Measurements from ENCODE around the gene CDC25B. TPM values are rescaled to one million over a fixed set of nuclear protein-coding genes. Genes with fewer than 3 reads are reported as not detected.

Gene CDC25B
- total RNA-seq, 1 donor from 2014 or later, result 51.9 TPM

DNA sequence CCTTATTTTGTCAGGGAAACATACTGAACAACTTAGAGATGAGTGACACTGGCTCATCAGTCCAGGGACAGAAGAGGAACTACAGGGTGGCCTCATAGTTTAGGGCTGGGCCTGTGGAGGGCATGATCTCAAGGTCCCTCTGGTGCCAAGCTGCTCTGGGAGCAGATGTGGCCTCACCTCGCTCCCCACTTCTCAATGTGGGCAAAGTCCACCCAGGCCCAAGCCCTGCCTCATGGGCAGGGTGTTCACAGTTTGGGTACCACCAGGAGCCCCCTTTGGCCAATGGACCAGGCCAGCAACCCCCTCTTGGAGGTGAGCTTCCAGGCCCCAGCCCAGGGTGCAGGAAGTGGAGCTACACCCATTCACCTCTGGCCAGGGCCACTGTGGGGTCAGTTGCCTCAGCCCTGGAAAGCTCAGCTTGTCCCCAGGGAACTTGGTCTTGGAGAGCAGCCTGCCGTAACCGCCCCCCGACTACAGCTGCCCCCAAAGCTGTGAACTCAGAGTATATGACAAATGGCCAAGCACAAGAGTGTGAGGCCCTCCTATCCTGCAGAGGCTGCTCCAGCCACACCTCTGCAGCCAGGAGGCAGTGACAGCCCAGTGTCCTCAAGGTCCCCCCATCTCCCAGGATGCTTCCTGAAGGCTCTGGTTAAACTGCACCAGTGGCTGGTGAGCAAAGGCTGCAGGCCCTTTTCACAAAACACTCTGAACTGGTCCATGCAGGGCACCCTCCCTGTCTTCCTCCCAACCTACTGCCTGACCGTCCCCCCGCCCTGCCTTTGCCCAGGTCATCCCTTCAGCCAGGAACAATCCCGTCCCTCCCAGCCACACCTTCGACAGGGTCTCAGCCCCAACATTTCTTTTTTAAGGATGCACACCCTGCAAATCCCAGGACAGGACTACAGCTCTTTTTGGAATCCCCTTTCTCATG lies 32.2 kb upstream of the CDC25B start:
- DNase-seq (ENCODE audit: extremely low read depth, low read depth, low spot score), result no peak

DNA sequence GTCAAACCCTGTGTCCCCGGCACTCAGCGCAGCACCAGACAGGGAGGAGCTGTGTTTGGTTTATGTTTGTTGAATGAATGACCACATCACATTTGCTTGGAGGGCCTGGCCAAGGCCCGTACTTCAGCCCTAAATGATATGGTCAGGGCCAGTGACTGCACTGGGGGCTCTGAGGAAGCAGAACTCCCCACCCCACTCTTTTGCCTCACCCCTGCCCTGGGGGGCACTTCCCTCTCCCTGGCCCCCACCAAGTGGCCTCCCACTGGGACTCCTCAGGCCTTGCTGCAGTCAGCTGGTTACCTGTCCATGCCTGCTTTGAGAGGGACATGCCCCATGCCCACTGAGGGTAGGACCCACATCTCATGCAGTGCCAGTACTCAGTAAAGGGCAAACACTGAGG lies 31.5 kb upstream of the CDC25B start:
- no peak for DNase-seq (ENCODE audit: extremely low read depth, low read depth, low spot score)

DNA sequence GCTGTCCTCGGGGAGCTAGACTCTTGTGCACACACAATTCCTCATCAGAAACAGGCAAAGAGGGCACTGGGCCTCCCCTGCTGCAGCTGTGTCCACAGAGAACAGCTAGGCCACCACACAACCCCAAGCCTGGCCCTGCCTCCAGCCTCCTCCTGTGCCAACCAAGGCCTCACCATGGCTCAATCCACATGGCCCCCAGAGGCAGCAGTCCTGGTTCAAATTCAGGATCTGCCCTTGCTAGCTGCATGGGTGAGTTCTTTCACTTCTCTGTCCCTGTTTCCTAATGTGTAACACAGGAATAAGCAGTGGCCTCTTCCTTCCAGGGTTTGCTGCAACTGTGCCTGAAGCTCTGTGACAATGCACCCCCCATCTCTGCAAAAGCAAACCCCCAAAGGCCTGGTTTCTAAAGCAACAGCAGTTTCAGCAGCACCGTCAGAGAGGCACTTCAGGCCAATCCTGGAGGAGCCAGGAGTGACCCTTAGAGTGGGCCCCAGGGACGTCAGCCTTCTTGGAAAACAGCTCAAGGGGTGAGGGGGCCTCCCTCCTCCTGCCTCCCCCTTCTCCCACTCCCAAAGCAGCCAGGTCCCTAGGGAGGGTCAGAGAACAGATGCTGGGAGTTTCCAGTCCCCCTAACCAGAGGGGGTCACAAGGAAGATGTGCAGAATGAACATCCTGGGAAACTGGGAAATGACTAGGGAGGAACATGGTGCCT lies 30.8 kb upstream of the CDC25B start:
- DNase-seq (ENCODE audit: extremely low read depth, low read depth, low spot score), result no peak

DNA sequence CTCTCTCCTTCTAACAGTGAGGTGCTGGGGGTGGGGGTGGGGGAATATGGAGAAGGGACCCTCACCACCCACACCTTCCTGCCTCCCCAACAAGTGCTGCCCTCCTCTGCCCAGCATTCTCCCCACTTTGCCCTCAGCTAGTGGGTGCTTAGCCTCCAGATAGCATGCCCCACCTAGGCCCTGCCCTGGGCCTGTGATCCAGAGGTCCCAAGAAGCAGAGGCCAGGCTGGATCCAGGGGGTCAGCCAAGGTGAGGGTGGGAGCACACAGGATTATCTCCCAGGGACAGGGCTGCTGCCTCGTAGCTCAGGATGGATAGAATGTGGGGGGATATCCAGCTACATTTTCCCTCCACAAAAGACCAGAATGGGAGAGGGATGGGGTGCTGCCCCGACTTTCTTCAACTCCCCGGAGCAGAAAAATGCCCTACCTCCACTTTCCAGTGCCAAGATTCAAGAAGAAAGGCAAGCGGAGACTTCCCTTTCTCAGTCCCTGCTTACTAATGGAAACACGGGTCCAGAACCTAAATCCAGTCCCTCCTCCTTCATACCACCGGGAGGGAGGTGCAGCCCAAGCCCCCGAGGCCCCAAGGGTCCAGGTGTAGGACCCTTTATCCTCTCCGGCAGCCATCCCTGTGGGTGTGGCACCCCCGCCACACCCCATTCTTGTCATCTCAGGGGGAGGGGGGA lies 29.5 kb upstream of the CDC25B start:
- DNase-seq (ENCODE audit: extremely low read depth, low read depth, low spot score), result no peak

DNA sequence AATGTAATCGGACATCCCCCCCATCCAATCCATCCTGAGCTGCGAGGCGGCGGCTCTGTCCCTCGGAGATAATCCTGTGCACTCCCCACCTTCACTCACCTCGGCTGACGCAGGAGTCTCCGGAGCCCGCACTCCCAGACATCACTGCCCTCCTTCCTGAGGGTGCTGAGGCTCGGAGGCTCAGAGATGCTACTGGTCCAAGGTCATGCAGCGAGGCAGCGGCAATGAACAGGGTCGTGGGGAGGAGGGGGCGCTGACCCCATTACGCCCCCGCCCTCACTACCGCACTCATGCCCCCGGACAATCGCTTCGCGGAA lies 29.0 kb upstream of the CDC25B start:
- DNase-seq (ENCODE audit: extremely low read depth, low read depth, low spot score), result no peak

DNA sequence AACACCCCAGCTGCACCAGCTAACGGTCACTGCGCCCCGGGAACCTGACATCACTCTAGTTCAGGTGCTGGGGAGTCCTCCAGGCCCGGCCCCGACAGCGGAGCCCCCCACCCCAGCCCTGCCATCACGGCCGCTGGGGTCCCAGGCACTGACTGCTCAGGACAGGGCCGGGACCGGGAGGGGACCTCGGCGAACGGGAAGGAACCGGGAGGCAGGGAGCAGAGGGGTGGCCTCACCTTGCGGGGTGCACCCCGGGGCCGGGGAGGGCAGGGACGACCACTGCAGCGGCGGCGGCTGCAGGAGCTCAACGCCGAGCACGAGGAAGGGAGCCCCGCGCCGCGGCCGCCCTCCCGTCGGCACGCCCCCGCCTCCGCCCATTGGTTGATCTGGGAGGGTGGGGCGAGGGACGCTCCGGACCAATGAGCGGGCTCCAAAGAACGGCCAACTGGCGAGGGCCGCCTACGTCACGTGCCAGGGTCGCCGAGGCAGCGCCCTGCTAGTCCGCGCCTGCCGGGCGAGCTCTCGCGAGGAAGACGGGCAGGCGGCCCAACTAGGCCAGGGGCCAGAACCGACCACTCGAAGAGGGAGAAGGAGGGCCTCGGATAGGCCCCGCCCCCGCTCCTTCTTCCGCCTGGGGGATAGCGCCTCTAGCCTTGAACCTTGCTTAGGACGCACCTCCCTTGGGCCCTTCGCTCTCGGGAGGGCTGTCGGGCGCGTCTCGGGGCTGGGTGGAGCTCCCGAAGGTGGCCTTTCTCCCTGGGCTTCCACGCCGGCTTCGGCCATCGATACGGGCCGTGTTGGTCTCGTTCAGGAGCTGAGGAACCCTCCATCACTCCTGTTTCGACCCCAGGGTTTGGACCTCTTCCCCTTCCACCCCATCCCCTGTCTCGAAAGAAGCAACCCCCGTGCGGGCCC lies 28.4 kb upstream of the CDC25B start, which contains the start of gene ADISSP:
Gene ADISSP (minus strand): TSS at position 327 of the 915 bp plus-strand sequence. CDS start 7,653 bp downstream, outside the sequence.
- peak; percentile 69 for DNase-seq (ENCODE audit: extremely low read depth, low read depth, low spot score)

DNA sequence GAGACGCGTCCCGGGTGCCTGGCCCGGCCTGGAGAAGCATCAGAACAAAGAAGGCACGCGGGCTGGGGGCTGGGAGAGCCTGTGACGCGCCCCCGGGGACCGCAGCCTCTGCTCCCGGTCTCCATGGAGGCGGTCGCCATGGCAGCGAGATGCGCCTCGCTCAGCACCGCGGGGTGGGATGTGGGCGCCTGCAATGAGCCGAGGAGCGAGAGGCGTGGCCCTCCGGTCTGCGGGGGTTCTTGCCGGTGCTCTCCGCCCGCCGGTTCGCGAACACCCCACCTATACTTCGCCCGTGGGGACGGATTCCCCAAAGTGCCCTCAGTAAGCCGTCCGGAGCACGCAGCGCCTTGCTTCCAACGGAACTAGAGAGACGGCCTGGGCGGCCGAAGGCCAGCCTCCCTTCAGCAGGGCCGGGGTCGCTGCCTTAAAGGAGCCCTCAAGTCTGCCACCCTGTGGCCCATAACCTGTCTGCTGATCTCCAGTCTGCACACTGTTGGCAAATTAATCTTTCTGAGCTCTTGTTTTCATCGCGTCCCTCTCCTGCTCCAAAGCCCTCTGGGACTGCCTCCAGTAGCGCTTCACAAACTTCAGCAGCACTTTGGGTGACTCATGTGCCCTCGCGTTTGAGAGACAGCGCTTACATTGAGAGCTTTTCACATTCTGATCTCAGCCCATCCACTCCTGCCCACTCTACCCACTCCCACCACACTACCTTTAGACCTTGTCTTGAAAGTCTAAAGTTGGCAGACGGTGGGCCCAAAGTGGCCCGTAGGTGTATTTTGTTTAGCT lies 27.6 kb upstream of the CDC25B start:
- no peak for DNase-seq (ENCODE audit: extremely low read depth, low read depth, low spot score)

DNA sequence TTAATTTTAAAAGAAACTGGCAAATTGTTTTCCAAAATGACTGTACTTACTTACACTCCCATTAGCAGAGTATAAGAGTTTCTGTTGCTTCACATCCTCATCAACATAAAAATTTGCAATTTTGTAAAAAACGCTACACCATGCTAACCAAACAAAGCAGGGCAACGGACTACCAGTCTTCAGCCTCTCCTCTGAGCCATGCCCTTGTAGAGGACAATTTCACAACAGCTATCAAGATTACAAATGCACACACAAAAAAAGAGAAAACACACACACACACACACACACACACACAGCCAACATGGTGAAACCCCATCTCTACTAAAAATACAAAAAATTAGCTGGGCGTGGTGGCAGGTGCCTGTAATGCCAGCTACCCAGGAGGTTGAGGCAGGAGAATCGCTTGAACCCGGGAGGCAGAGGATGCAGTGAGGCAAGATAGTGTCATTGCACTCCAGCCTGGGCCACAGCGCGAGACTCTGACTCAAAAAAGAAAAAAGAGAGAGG lies 24.5 kb upstream of the CDC25B start:
- DNase-seq (ENCODE audit: extremely low read depth, low read depth, low spot score), result no peak

DNA sequence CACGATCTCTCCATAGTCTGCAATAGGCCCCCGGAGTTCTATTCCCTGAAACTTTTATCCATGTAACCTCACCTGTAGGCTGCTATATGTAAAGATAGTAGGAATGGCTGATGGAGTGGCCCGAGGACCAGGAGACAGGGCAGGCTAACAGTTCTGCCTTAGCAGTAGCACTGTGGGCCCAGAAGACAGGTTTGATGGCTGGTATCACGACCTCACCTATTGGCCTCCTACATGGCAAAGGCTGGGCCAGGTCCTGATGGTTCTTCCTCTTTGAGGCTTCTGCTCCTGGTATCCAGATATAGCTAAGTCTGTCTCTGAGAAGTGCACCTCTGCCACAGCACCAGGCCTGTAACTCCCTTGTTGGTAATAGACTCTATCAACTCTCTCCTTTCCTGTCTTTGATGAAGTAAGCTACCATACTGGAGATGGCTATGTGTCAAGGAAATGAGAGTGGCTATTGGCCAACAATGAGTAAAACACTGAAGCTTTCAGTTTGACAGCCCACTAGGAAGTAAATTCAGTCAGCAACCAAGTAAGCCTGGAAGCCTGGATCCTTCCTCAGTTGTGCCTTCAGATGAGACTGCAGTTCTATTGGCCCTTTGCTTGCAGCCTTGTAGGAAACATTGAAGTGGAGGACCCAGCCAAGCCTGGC lies 20.5 kb upstream of the CDC25B start:
- no peak for DNase-seq (ENCODE audit: extremely low read depth, low read depth, low spot score)

DNA sequence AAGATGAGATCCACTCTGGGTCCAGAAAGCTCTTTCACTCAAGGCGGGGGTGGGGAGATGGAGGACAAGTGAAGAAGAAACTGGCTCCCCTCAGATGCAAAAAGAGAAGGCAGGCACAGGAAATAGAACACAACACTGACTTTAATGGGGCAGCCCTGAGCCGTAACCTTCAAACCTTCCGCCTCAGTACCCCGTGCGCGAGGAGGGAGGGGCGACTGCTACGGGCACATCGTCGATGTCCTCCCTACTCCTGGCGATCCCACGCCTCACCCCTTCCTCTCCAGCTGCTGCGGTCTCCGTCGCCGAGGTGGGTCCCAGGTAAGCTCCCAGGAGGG lies 18.8 kb upstream of the CDC25B start:
- DNase-seq (ENCODE audit: extremely low read depth, low read depth, low spot score), result no peak

DNA sequence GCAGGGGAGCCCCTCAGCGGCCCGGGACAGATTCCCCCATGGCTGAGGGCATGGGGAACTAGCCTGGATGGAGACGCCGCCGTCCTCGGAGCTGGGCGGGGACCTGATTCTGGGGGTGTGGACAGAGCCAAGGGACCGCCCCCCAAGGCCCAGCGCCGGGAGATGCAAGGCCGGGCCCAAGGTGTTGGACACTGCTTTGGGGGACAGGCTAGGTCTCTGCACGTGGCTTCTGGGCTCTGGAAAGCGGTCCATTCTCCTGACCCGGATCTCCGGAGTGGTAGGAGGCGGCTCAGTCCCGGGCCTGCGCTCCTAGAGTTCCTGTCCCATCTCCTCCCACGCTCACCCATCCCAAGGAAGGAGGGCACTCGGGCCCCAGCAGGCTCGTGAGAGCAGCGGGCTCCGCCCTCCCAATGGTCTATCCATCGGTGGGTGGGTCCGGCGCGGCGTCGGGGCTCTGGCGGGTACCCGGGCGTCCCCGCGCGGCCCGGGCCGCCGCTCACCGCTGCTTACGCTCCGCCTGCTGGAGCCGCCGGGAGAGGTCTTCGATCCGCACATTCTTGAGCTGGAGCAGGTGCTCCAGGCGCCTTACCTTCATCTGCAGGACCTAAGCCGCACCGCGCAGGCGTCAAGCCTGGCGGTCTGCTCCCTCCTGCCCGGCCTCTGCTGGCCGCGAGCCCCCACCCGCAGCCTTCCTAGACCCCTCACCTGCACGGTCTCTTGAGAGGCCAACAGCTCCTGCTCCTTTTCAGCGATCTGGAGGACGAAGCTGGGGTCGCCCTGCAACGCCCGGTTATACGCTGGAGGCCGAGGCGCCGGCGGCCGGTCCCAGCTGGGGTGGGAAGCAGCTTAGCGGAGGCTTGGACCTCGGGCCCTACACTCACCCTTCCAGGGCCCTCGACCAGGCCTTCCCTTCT lies 18.1 kb upstream of the CDC25B start:
- DNase-seq (ENCODE audit: extremely low read depth, low read depth, low spot score), result no peak

DNA sequence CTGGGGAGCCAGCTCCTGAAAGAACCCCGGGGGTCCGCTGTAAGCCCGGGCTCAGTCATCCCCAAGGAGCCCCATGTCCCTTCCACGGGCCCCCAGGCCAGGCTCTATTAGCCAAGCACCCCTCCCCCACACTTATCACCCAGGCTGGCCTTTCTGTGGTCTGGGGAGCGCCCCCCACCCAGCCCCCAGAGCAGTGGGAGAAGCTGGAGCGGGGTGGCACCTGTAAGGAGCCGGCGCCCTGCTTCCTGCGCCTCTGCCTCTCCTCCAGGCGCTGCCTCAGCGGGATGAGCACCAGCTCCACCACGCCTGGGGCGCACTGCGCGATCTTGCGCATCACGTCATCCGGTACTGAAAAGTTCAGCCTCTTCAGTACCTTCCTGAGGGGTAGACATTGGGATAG lies 17.1 kb upstream of the CDC25B start:
- DNase-seq (ENCODE audit: extremely low read depth, low read depth, low spot score), result no peak

DNA sequence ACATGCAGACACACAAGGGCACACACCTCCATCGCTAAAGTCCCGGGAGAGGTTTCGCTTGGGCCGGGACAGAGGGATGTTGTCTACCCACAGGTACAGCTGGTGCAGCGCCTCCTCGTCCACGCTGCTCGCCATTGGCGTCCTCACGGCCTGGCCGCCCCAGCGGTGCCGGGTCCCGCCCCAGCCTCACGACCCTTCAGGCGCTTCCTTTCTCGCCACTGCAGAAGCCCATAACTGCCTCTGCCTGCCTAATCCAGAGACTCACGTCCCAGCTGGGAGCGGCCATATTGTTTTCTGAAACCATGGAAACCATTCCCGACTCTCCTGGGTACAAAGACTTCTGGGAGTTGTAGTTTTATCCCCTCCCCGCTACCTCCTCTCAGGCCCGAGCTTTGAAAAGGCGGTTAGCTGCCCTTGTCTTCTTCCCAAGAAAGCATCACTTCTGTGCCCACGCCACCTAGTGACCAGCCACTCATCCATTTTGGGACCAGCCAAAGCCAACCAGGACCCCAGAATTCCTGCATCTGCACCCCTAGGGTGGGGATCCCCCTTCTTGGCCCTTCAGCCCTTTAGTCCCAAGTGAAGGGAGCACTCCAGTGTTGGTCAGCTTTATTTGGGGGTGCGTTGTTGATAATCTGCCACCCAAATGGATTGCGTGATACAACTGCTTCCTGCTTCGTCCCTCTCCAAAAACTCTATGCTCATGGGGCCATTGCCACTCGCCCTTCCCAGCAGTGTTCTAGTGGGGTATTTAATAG lies 14.8 kb upstream of the CDC25B start, which contains the start of gene SPEF1:
Gene SPEF1 (minus strand): TSS at position 296 of the 758 bp plus-strand sequence. CDS start 161 bp downstream, at position 135.
- DNase-seq (ENCODE audit: extremely low read depth, low read depth, low spot score), result peak; percentile 66

DNA sequence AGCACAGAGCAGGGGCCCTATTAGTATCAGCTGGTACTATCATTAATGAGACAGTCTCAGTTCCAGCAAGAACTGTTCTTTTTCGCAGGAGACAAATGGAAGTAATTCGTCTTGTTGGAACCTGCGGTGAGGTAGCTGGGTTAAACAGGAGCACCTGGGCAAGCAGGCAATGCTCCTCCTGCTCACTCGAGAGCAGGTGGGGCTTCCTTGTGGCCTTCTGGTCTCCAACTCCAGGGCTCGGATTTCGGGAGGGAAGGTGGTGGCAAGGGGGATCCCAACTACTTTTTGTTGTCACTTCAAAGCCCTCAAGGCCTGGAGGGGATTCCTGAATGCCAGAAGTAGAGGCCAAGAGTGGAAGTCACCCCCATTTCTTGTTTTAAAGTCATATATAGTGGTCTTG lies 13.5 kb upstream of the CDC25B start:
- DNase-seq (ENCODE audit: extremely low read depth, low read depth, low spot score), result no peak

DNA sequence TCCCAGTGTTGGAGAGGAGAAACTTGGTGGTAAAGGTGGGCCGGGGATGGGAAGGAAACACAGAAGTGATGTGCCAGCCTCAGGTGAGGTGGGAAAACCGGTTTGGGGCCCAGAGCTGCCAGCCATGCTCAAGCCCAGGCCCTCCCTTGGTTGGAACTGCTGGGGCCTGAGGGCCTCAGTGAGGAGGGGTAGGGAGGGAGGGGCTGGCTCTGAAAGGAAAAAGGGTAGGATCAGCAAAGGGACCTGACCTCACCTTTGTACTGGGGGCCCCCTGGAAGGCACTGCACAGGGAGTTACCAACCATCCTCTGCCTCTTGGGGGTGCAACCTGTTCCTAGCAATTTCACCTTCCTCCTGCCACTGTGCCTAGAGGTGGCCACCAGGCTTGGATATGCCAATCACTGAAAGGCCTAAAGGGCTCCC lies 13.0 kb upstream of the CDC25B start:
- no peak for DNase-seq (ENCODE audit: extremely low read depth, low read depth, low spot score)

DNA sequence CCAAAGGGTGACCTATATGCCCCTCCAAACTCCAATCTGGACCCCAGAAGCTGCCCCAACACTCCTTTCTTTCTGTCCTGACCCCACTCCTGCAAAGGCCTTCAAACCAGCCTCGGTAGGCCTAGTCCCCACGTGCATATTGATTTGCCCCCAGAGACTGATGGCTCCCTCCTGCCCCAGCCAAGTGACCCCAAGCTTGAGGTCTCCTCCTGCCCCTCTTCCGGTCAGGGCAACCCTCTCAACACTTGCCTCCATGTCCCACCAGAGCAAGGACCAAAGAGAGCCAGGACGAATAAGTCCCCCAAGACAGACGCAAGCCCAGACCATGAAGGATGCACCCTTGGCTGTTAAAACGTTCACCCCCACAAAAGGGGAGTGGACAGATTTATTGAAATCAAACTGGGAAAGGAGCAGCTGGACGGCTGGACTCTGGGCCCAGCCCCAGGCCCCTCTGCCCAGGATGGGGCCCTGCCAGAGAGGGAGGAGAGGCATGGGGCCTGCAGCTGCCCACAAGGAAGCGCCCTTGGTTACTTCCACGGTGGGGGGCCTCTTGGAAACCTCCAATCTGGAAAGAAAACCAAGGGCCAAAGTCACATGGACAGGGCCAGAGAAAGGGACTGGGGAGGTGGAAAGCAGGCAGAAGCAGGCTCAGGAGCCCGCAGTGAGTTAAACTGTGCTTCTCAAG lies 12.5 kb upstream of the CDC25B start:
- no peak for DNase-seq (ENCODE audit: extremely low read depth, low read depth, low spot score)

Data from glomerular endothelial cell (primary cell).